Measurements from ENCODE around the gene SLC48A1. TPM values are rescaled to one million over a fixed set of nuclear protein-coding genes. Genes with fewer than 3 reads are reported as not detected.

Gene SLC48A1
- total RNA-seq, 1 experiment from 2014 or later: 20.0 TPM

- no peak for TF ChIP-seq REST (IDR thresholded peaks at IDR 0.05; ENCODE audit: low read depth)
- TF ChIP-seq EGR1 (IDR thresholded peaks at IDR 0.05; ENCODE audit: low read depth): no peak
- no peak for TF ChIP-seq EZH2 (IDR thresholded peaks at IDR 0.05)
- no peak for TF ChIP-seq ZFX (IDR thresholded peaks at IDR 0.05)
- no peak for TF ChIP-seq EZH2phosphoT487 (IDR thresholded peaks at IDR 0.05; ENCODE audit: borderline replicate concordance)
These were observed 56.5 kb downstream of the SLC48A1 start (continued) for GRCh38 chr12:47829584-47829983.

Other genes with a start within 250 kb of the SLC48A1 start
- 48.3 TPM for gene RPAP3, start 67.2 kb upstream of the SLC48A1 start, total RNA-seq (2021; ENCODE audit: unreplicated experiment)
- not detected for gene ENDOU, start 47.7 kb upstream of the SLC48A1 start, total RNA-seq (2021; ENCODE audit: unreplicated experiment)
- 1.8 TPM for gene RAPGEF3, start 14.4 kb upstream of the SLC48A1 start, total RNA-seq (2021; ENCODE audit: unreplicated experiment)
- 38.1 TPM for gene HDAC7, start 46.7 kb downstream of the SLC48A1 start, total RNA-seq (2021; ENCODE audit: unreplicated experiment)
- gene VDR, start 131.8 kb downstream of the SLC48A1 start, total RNA-seq (2021; ENCODE audit: unreplicated experiment): 9.5 TPM
- gene TMEM106C, start 190.4 kb downstream of the SLC48A1 start, total RNA-seq (2021; ENCODE audit: unreplicated experiment): 94.7 TPM
- 0.22 TPM for gene COL2A1, start 231.2 kb downstream of the SLC48A1 start, total RNA-seq (2021; ENCODE audit: unreplicated experiment)